Breast epithelium (tissue), 3 donors: ENCODE measurements around the gene MGME1.

Experiments used
- POLR2A ChIP-seq: fragments of 450-650 bp; IDR thresholded peaks from one replicate; pipeline ENCODE4 v1.6.1; 2016; ENCODE audit warnings: antibody characterized with exemption, mild to moderate bottlenecking, moderate library complexity
- TF ChIP-seq, protein P1 (sequence below), 3 donors: fragments of 450-650 bp; IDR thresholded peaks; one replicate each; pipeline ENCODE4 v1.5.1; 2016 to 2017; ENCODE audit warnings: antibody characterized with exemption in 3 of 3, mild to moderate bottlenecking in 3 of 3, moderate library complexity in 3 of 3

GRCh38 chr20:17959257-17959627 is 9.6 kb upstream of the MGME1 start:
- TF ChIP-seq, protein P1, sequence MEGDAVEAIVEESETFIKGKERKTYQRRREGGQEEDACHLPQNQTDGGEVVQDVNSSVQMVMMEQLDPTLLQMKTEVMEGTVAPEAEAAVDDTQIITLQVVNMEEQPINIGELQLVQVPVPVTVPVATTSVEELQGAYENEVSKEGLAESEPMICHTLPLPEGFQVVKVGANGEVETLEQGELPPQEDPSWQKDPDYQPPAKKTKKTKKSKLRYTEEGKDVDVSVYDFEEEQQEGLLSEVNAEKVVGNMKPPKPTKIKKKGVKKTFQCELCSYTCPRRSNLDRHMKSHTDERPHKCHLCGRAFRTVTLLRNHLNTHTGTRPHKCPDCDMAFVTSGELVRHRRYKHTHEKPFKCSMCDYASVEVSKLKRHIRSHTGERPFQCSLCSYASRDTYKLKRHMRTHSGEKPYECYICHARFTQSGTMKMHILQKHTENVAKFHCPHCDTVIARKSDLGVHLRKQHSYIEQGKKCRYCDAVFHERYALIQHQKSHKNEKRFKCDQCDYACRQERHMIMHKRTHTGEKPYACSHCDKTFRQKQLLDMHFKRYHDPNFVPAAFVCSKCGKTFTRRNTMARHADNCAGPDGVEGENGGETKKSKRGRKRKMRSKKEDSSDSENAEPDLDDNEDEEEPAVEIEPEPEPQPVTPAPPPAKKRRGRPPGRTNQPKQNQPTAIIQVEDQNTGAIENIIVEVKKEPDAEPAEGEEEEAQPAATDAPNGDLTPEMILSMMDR (IDR thresholded peaks at IDR 0.05): no peak
- TF ChIP-seq POLR2A: no peak
